ENCODE data around the gene AIP.
A peak's percentile ranks its signal among the peaks of the same experiment; 100 is the strongest.

The AIP gene

GRCh38 chr11:67499808-67500483 lies 17.1 kb downstream of the AIP start:
- Histone ChIP-seq H3K4me1 (ENCODE audit: insufficient read depth, low read length) (no peaks in the 10 kb centered on the region), H3K9ac (ENCODE audit: low read depth, low read length) (no peak overlapping the region), H3K9me3 (ENCODE audit: control insufficient read depth, insufficient read depth, low read length) (no peaks in the 10 kb centered on the region), H3K36me3 (ENCODE audit: insufficient read depth, low read length) (no peaks in the 10 kb centered on the region; the same call in none of the 2 replicates)

DNA sequence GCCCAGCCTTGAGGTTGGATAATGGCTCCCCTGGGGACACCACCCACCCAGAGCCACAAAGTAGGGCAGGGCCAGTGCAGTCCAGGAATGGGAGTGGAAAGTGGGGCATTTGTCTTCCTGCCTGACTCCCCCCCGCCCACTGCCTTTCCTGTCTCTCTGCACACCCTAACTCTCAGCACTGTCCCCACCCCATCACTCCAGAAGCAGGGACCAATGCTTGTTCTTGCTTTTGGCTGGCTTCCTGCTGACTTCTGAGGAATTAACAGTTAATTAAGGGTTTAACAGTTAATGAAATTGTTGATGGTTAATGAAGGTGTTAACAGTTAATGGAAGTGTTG lies 17.6 kb downstream of the AIP start:
- no peaks in the 10 kb centered on the region for H3K9me3 ChIP-seq (ENCODE audit: control insufficient read depth, insufficient read depth, low read length)
- peaks cover 1% of the 10 kb centered on the region; the same call in 1 of the 2 replicates for H3K4me1 ChIP-seq (ENCODE audit: insufficient read depth, low read length)
- no peak overlapping the region for H3K9ac ChIP-seq (ENCODE audit: low read depth, low read length)
- H3K36me3 ChIP-seq (ENCODE audit: insufficient read depth, low read length) = no peaks in the 10 kb centered on the region; the same call in none of the 2 replicates

DNA sequence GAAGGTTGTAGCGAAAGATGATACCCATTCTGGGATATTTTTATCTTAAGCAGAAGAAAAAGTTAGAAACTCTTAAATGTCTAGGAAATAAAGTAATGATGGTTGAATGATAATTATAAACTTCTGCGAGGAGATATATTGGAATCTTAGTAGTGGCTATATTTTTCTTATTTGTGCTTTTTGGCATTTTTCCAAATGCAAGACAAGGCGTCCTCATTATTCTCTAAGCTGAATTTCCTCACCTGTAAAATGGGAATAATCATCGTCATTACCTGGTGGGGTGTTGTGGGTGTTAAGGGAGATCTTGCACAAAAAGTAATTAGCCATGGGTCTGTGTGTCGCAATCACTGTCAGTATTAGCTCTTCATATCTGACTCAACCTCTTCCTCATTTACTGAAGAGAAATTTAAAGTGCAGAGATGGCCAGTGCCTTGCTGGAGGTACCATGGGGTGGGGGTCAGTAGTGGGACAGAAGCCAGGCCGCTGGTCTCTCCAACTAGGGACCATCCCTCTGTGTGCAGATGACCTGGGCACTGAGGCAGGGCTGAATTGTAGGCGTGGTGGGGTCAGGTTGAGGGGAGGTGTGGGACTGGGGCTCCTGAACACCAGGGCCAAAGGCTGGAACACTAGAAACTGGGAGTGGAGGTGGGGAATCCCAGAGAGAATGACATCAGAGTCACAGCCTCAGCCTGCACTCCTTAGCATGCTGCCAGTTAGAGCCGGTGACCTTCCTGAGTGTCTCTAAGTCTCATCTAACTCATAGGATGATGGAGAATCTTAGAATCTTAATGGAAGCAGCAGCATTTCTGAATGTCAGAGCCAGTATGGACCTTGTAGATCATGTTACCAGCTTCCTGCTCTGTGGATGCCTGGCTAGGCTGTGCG lies 18.2 kb downstream of the AIP start:
- no peaks in the 10 kb centered on the region for H3K36me3 ChIP-seq (ENCODE audit: insufficient read depth, low read length)
- peaks cover 7% of the 10 kb centered on the region; the same call in 1 of the 2 replicates for H3K4me1 ChIP-seq (ENCODE audit: insufficient read depth, low read length)
- no peaks in the 10 kb centered on the region for H3K9me3 ChIP-seq (ENCODE audit: control insufficient read depth, insufficient read depth, low read length)
- H3K9ac ChIP-seq (ENCODE audit: low read depth, low read length) = no peak overlapping the region

- H3K4me1 ChIP-seq (ENCODE audit: insufficient read depth, low read length) = peaks cover 7% of the 10 kb centered on the region; the same call in 1 of the 2 replicates
- H3K36me3 ChIP-seq (ENCODE audit: insufficient read depth, low read length) = no peaks in the 10 kb centered on the region
- H3K9ac ChIP-seq (ENCODE audit: low read depth, low read length) = no peak overlapping the region
- H3K9me3 ChIP-seq (ENCODE audit: control insufficient read depth, insufficient read depth, low read length) = no peaks in the 10 kb centered on the region
Measured at GRCh38 chr11:67501854-67502253, 19.0 kb downstream of the AIP start.

DNA sequence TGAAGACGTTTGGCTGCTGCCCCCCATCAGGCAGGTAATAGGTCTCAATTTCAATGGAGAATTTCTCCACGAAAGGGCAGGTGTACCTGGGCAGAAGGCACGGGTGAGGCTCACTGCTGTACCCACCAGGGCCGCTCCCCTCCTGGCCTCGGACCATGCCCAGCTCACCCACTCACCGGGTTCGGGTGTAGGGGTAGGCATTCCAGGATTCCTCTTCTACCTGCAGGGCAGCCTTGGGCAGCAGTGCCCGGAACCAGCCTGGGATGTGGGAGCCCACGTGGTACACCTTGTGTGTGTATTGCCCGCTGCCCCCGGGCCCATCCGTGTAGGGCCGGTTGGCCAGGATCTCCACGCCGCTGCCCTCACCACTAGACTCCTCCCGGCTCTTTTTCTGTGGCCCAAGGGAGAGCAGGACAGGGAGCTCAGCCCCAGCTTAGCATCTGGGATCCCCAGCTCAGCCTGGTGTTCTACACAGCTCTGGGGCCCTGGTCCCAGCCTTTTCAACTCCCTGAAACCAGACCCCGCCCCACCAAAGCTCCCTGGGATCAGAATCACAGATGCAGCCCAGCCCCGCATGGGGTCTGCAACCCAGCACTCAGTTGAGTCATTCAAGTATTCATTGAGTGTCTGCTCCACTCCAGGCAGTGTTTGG lies 19.6 kb downstream of the AIP start:
- Histone ChIP-seq H3K9ac (ENCODE audit: low read depth, low read length) (no peak overlapping the region), H3K4me1 (ENCODE audit: insufficient read depth, low read length) (peaks cover 7% of the 10 kb centered on the region; the same call in 1 of the 2 replicates), H3K9me3 (ENCODE audit: control insufficient read depth, insufficient read depth, low read length) (no peaks in the 10 kb centered on the region), H3K36me3 (ENCODE audit: insufficient read depth, low read length) (no peaks in the 10 kb centered on the region)

DNA sequence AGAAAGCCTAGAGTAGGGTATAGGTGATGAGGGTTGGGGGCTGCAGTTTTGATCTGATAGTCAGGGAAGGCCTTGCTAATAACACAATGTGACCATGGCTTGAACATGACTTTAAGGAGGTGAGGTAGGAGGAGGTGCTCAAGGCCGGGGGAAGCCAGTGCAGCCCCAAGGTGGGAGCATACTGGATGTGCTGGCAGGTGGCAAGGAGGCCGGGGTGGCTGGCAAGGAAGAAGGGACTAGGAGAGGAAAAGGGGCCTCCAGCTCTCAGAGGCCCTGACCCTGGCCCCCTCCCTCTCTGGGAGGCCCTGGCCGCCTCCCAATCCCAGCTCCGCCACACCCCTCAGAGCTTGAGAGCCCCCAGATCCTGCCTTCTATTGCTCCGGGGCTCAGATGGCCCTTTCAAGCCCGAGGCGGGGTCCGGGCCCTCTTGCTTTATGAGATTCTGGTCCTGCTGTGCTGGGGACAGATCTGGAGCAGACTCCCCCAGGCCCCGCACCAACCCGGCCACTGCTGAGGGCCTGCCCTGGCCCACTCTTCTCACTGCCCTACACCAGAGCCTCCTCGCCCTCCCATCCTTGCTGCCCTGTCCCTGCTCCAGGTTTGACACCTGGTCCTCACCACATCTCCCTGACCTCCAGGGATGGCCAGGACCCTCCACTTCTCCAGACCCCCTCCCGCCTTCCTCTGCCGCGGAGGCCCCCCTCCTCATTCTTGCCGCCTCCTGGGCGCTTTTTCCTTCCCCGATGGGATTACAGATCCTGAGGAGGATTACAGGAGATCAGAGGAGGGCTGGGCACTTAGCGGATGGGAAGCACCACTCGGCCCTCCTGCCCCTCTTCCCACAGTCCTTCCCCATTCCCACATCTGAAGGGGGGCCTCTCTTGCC lies 20.5 kb downstream of the AIP start:
- H3K36me3 ChIP-seq (ENCODE audit: insufficient read depth, low read length) = no peaks in the 10 kb centered on the region
- peaks cover 7% of the 10 kb centered on the region; the same call in 1 of the 2 replicates for H3K4me1 ChIP-seq (ENCODE audit: insufficient read depth, low read length)
- no peaks in the 10 kb centered on the region for H3K9me3 ChIP-seq (ENCODE audit: control insufficient read depth, insufficient read depth, low read length)
- H3K9ac ChIP-seq (ENCODE audit: low read depth, low read length) = peak overlapping the region; percentile 83; the same call in 1 of the 2 replicates

GRCh38 chr11:67504005-67504949 lies 21.5 kb downstream of the AIP start:
- Histone ChIP-seq H3K36me3 (ENCODE audit: insufficient read depth, low read length) (no peaks in the 10 kb centered on the region), H3K4me1 (ENCODE audit: insufficient read depth, low read length) (peaks cover 7% of the 10 kb centered on the region; the same call in 1 of the 2 replicates), H3K9ac (ENCODE audit: low read depth, low read length) (peak overlapping the region; percentile 83), H3K9me3 (ENCODE audit: control insufficient read depth, insufficient read depth, low read length) (no peaks in the 10 kb centered on the region)

DNA sequence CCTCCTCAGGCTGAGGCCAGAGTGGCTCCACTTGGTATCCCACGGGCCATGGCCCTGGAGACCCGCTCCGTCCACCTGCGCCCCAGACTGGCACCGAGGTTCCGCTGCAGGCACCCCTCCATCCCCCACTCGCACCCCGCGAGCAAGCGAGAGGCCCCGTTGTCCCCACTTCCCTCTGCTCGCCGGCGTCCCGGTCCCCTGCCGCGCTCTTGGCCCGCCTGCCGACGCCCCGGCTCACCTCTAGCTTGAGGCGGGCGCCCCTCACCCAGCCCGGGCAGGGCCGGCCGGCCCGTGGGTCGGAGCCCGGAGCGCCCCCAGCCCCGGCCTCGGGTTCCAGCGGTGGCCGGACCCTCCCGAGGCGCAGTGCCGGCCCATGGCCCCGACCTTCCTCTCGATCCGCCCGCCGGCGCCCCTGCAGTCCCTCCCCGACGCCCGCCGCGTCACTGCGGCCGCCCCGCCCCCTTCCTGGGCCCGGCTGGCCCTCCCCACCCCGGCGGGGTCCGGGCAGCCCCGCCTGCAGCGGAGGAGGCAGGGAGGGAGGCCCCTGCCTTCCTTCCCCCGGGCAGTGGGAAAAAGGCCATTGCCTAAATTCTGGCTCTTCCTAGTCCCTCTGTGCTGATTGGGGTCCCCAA lies 22.2 kb downstream of the AIP start, which contains the start of gene PITPNM1:
TSS of gene PITPNM1 (minus strand) at position 414 of the 632 bp plus-strand sequence. CDS start 1,183 bp downstream, outside the sequence.
- Histone ChIP-seq H3K4me1 (ENCODE audit: insufficient read depth, low read length) (peaks cover 7% of the 10 kb centered on the region; the same call in 1 of the 2 replicates), H3K36me3 (ENCODE audit: insufficient read depth, low read length) (no peaks in the 10 kb centered on the region), H3K9me3 (ENCODE audit: control insufficient read depth, insufficient read depth, low read length) (no peaks in the 10 kb centered on the region), H3K9ac (ENCODE audit: low read depth, low read length) (peak within 1 kb of the TSS; percentile 83)

GRCh38 chr11:67505605-67506396 lies 23.0 kb downstream of the AIP start:
- H3K36me3 ChIP-seq (ENCODE audit: insufficient read depth, low read length) = no peaks in the 10 kb centered on the region
- H3K9ac ChIP-seq (ENCODE audit: low read depth, low read length) = peak overlapping the region; percentile 83; the same call in 1 of the 2 replicates
- peaks cover 7% of the 10 kb centered on the region; the same call in 1 of the 2 replicates for H3K4me1 ChIP-seq (ENCODE audit: insufficient read depth, low read length)
- no peaks in the 10 kb centered on the region for H3K9me3 ChIP-seq (ENCODE audit: control insufficient read depth, insufficient read depth, low read length)

DNA sequence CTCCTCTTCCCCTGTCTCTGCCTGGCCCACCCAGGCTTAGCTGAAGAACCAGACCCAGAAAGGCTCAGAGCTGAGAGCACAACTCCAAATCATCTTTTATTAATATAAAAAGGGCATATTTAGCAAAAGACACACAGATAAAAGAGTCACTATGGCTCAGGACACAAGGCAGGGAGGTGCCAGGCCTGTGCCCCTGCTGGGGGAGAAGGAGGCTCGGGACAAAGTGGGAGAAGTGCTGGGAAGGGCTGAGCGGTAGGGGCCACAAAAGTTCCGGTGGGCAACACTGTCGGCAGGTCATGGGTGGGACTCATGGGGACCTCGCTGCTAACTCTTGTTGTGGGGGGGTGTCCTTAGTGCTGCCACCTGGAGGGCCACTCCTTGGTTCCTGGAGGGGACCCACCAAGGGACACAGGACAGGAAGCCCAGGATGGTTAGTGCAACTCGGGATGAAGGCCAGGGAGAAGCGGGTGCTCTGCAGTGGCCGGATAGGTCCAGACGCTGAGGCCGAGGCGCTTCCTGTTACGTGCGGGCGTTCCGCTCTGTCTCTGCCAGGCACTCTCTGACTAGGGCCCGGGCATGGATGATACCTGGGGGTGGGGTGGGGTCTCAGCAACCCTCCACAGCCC lies 23.7 kb downstream of the AIP start:
- no peaks in the 10 kb centered on the region for H3K36me3 ChIP-seq (ENCODE audit: insufficient read depth, low read length)
- no peaks in the 10 kb centered on the region for H3K9me3 ChIP-seq (ENCODE audit: control insufficient read depth, insufficient read depth, low read length)
- no peak overlapping the region for H3K9ac ChIP-seq (ENCODE audit: low read depth, low read length)
- peaks cover 7% of the 10 kb centered on the region; the same call in 1 of the 2 replicates for H3K4me1 ChIP-seq (ENCODE audit: insufficient read depth, low read length)

DNA sequence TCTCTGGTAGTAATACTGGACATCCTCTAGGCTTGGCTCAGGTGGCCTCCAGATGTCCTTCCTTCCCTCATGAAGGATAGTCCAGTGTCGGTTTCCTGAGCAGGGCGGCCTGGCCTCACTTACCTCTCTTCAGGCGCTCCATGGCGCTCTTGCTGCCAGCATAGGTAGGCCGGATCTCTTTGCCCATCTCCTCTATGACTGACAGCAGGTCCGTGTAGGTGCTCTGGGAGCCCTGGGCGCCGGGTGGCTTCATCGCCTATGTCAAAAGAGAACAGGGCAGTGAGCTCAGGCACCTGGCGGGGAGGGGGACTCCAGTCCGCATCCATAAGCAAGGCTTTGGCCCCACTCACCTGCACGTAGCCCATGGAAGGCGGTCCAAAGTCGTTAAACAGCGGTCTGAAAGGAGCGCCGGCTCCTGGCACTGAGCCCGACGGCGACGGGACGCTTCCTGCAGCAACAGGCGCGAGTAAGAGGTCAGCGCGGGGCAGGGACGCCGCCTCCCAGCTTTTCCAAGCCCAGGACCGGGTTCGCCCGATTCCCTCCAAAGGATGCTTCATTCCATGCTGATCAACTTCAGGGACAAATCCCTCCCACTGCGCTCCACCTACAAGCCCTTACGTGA lies 24.5 kb downstream of the AIP start:
- H3K9me3 ChIP-seq (ENCODE audit: control insufficient read depth, insufficient read depth, low read length) = no peaks in the 10 kb centered on the region
- no peaks in the 10 kb centered on the region for H3K36me3 ChIP-seq (ENCODE audit: insufficient read depth, low read length)
- peak overlapping the region; percentile 94 for H3K9ac ChIP-seq (ENCODE audit: low read depth, low read length)
- H3K4me1 ChIP-seq (ENCODE audit: insufficient read depth, low read length) = peaks cover 7% of the 10 kb centered on the region; the same call in 1 of the 2 replicates
